Stomach (tissue), 4 donors: ENCODE results near the gene LEMD2.
"Not testable (repeated sequence)": the region's sequence is repeated elsewhere in the genome, so short reads cannot be mapped to it uniquely, and the experiment has no call there.

Experiments
- EP300 ChIP-seq: sonication (generic); formaldehyde crosslinking; IDR thresholded peaks from one replicate; pipeline ENCODE4 v1.6.1; 2017; ENCODE audit warnings: antibody characterized with exemption
- TF ChIP-seq, protein P1 (sequence below), 7 experiments: fragments of 450-650 bp in 4 of 7; fragments of 200-600 bp in 3 of 7; sonication (generic) in 3 of 7; IDR thresholded peaks; one replicate each; pipeline ENCODE4 v1.5.1; 2016 to 2019; ENCODE audit warnings: antibody characterized with exemption in 7 of 7, control low read depth in 2 of 7, mild to moderate bottlenecking in 1 of 7

DNA sequence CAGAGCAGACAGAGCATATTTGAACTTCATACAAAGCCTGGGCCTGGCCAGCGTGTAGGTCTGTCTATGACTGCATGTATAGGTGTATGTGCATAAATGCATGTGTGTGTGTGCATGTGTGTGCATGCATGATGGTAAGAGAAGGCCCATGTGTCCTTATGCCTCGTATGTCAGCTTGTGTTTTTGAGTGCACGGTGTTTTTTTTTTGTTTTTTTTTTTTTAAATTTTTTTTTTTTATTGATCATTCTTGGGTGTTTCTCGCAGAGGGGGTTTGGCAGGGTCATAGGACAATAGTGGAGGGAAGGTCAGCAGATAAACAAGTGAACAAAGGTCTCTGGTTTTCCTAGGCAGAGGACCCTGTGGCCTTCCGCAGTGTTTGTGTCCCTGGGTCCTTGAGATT is 42.8 kb upstream of the LEMD2 start:
- TF ChIP-seq, protein P1, sequence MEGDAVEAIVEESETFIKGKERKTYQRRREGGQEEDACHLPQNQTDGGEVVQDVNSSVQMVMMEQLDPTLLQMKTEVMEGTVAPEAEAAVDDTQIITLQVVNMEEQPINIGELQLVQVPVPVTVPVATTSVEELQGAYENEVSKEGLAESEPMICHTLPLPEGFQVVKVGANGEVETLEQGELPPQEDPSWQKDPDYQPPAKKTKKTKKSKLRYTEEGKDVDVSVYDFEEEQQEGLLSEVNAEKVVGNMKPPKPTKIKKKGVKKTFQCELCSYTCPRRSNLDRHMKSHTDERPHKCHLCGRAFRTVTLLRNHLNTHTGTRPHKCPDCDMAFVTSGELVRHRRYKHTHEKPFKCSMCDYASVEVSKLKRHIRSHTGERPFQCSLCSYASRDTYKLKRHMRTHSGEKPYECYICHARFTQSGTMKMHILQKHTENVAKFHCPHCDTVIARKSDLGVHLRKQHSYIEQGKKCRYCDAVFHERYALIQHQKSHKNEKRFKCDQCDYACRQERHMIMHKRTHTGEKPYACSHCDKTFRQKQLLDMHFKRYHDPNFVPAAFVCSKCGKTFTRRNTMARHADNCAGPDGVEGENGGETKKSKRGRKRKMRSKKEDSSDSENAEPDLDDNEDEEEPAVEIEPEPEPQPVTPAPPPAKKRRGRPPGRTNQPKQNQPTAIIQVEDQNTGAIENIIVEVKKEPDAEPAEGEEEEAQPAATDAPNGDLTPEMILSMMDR (IDR thresholded peaks at IDR 0.05) = not testable (repeated sequence)
- not testable (repeated sequence) for TF ChIP-seq EP300
